H1 (cell line): Measurements from ENCODE around the gene ITPKA. TPM values are rescaled to one million over a fixed set of nuclear protein-coding genes. Genes with fewer than 3 reads are reported as not detected.

ENCODE experiments used
- CTCF ChIA-PET: fragments of 300-600 bp; sonication (Branson Sonifier 250); formaldehyde crosslinking; loops from one replicate; lab custom pipeline; 2021; ENCODE audit not compliant: partially characterized antibody; lab: Charles Lee
- POLR2A ChIA-PET: fragments of 300-600 bp; sonication (Branson Sonifier 250); formaldehyde crosslinking; loops from one replicate; lab custom pipeline; 2021; ENCODE audit warnings: inconsistent platforms; ENCODE audit not compliant: partially characterized antibody; lab: Charles Lee
- DNase-seq, 2 experiments: peaks; one replicate each; pipeline versions ENCODE4 v3.0.0 to v3.0.0-alpha.2; 2010 to 2022; ENCODE audit warnings: low spot score in 2 of 2, low read depth in 1 of 2, mixed read lengths in 1 of 2
- FAIRE-seq: peaks from 2 replicates; lab custom pipeline; 2011; peaks lifted over from hg19 to GRCh38; lab: Jason Lieb, UNC
- H2AFZ ChIP-seq: 2 replicates; pipeline ENCODE4 v1.8.1; 2012; ENCODE audit warnings: low read length, inconsistent platforms
- H2AK5ac ChIP-seq: 2 replicates; pipeline ENCODE4 v1.6.1; 2013; ENCODE audit warnings: low read depth, low read length
- H2BK120ac ChIP-seq: replicated peaks from 2 replicates; pipeline ENCODE3; 2013; ENCODE audit warnings: low read depth, low read length, inconsistent platforms
- H2BK12ac ChIP-seq: 2 replicates; pipeline ENCODE4 v1.6.1; 2013; ENCODE audit warnings: low read depth, low read length
- H2BK15ac ChIP-seq: 2 replicates; pipeline ENCODE4 v1.6.1; 2013; ENCODE audit warnings: low read length
- H2BK20ac ChIP-seq: 2 replicates; pipeline ENCODE4 v1.6.1; 2013; ENCODE audit warnings: low read length
- H2BK5ac ChIP-seq: 2 replicates; pipeline ENCODE4 v1.6.1; 2013; ENCODE audit warnings: low read depth, low read length
- H3K14ac ChIP-seq: 2 replicates; pipeline ENCODE4 v1.6.1; 2013; ENCODE audit warnings: inconsistent platforms; ENCODE audit not compliant: insufficient read length
- H3K18ac ChIP-seq: 2 replicates; pipeline ENCODE4 v1.6.1; 2013; ENCODE audit warnings: low read length; ENCODE audit errors: extremely low read depth
- H3K23ac ChIP-seq: 2 replicates; pipeline ENCODE4 v1.6.1; 2013; ENCODE audit warnings: inconsistent platforms; ENCODE audit not compliant: insufficient read length
- H3K23me2 ChIP-seq: 2 replicates; pipeline ENCODE4 v1.6.1; 2013; ENCODE audit warnings: low read depth, low read length
- H3K27ac ChIP-seq: 2 replicates; pipeline ENCODE4 v1.6.1; 2011; ENCODE audit warnings: low read depth, low read length, inconsistent platforms
- H3K27me3 ChIP-seq, 4 experiments: replicated peaks in 1 of 4; 1 replicate in 1 of 4; 2 replicates in 3 of 4; pipeline versions ENCODE4 v1.6.1 to v1.8.1; 2011 to 2013; ENCODE audit warnings: low read length in 3 of 4, mild to moderate bottlenecking in 3 of 4, inconsistent platforms in 2 of 4, mixed read lengths in 2 of 4, moderate library complexity in 1 of 4; ENCODE audit not compliant: control insufficient read depth in 3 of 4, insufficient read depth in 3 of 4; ENCODE audit errors: extremely low read depth in 1 of 4
- H3K36me3 ChIP-seq, 4 experiments: 2 replicates each; pipeline versions ENCODE4 v1.6.1 to v1.8.1; 2011 to 2013; ENCODE audit warnings: mild to moderate bottlenecking in 4 of 4, low read length in 3 of 4, moderate library complexity in 2 of 4, control low read depth in 1 of 4, inconsistent platforms in 1 of 4; ENCODE audit not compliant: insufficient read depth in 4 of 4, control insufficient read depth in 2 of 4
- H3K4ac ChIP-seq: replicated peaks from 2 replicates; pipeline ENCODE3; 2013; ENCODE audit warnings: low read length, low read depth, mixed read lengths, inconsistent platforms; ENCODE audit not compliant: insufficient read length
- H3K4me1 ChIP-seq, 4 experiments: replicated peaks in 1 of 4; 1 replicate in 1 of 4; 2 replicates in 3 of 4; pipeline versions ENCODE4 v1.6.1 to v1.8.1; 2011 to 2013; ENCODE audit warnings: low read length in 3 of 4, inconsistent platforms in 2 of 4, mixed read lengths in 1 of 4; ENCODE audit not compliant: insufficient read depth in 4 of 4, control insufficient read depth in 3 of 4
- H3K4me2 ChIP-seq, 2 experiments: 2 replicates each; pipeline versions ENCODE4 v1.6.1 to v1.8.1; 2011 to 2013; ENCODE audit warnings: low read depth in 2 of 2, low read length in 2 of 2, control low read depth in 1 of 2, inconsistent platforms in 1 of 2, mild to moderate bottlenecking in 1 of 2; ENCODE audit not compliant: insufficient read depth in 1 of 2
- H3K4me3 ChIP-seq, 4 experiments: fragments of 200-600, 300-600 bp in 1 of 4; sonication (generic), shearing (Covaris generic), sonication (Bioruptor Twin) in 1 of 4; 2 replicates each; pipeline versions ENCODE4 v1.5.1 to v1.8.1; 2011 to 2016; ENCODE audit warnings: low read length in 4 of 4, low read depth in 3 of 4, control low read depth in 2 of 4, inconsistent platforms in 2 of 4, mild to moderate bottlenecking in 2 of 4, mixed read lengths in 1 of 4, moderate library complexity in 1 of 4; ENCODE audit not compliant: insufficient read depth in 2 of 4; ENCODE audit errors: extremely low read depth in 1 of 4
- H3K56ac ChIP-seq: replicated peaks from 2 replicates; pipeline ENCODE3; 2013; ENCODE audit warnings: low read depth, mild to moderate bottlenecking, mixed read lengths, low read length, inconsistent platforms; ENCODE audit not compliant: insufficient read length
- H3K79me1 ChIP-seq: 2 replicates; pipeline ENCODE4 v1.6.1; 2013; ENCODE audit warnings: low read depth, low read length, control low read depth
- H3K79me2 ChIP-seq, 2 experiments: 2 replicates each; pipeline versions ENCODE4 v1.6.1 to v1.8.1; 2012 to 2013; ENCODE audit warnings: low read length in 2 of 2, mild to moderate bottlenecking in 2 of 2, inconsistent platforms in 1 of 2; ENCODE audit not compliant: insufficient read depth in 2 of 2, control insufficient read depth in 1 of 2
- H3K9ac ChIP-seq, 4 experiments: replicated peaks in 1 of 4; 1 replicate in 1 of 4; 2 replicates in 3 of 4; pipeline versions ENCODE4 v1.6.1 to v1.8.1; 2011 to 2013; ENCODE audit warnings: low read depth in 3 of 4, low read length in 3 of 4, control low read depth in 2 of 4, mild to moderate bottlenecking in 2 of 4, moderate library complexity in 2 of 4, inconsistent platforms in 1 of 4; ENCODE audit errors: extremely low read depth in 1 of 4
- H3K9me3 ChIP-seq, 2 experiments: 2 replicates each; pipeline versions ENCODE4 v1.6.1 to v1.8.1; 2012 to 2013; ENCODE audit warnings: mild to moderate bottlenecking in 2 of 2, moderate library complexity in 2 of 2, control low read depth in 1 of 2, inconsistent platforms in 1 of 2, low read depth in 1 of 2, low read length in 1 of 2, mixed read lengths in 1 of 2; ENCODE audit not compliant: insufficient read depth in 2 of 2
- H4K20me1 ChIP-seq, 2 experiments: replicated peaks in 1 of 2; 2 replicates each; pipeline versions ENCODE3 to v1.8.1; 2011 to 2013; ENCODE audit warnings: inconsistent platforms in 2 of 2, low read length in 2 of 2, mild to moderate bottlenecking in 1 of 2; ENCODE audit not compliant: insufficient read depth in 2 of 2, control insufficient read depth in 1 of 2
- H4K5ac ChIP-seq: 2 replicates; pipeline ENCODE4 v1.6.1; 2013; ENCODE audit warnings: low read length, low read depth, mixed read lengths, inconsistent platforms; ENCODE audit not compliant: insufficient read length
- H4K8ac ChIP-seq: 2 replicates; pipeline ENCODE4 v1.8.0; 2013; ENCODE audit warnings: mild to moderate bottlenecking, moderate library complexity, low read length, inconsistent platforms; ENCODE audit not compliant: insufficient read depth; ENCODE audit errors: extremely low read depth
- H4K91ac ChIP-seq: replicated peaks from 2 replicates; pipeline ENCODE3; 2013; ENCODE audit warnings: low read length, mixed read lengths, inconsistent platforms; ENCODE audit not compliant: insufficient read length
- ATF3 ChIP-seq: IDR thresholded peaks from 2 replicates; pipeline ENCODE4 v1.6.1; 2011; ENCODE audit warnings: low read depth, mild to moderate bottlenecking, low read length; ENCODE audit not compliant: insufficient read depth
- HDAC2 ChIP-seq, 2 experiments: fragments of 300-600 bp in 1 of 2; sonication (generic) in 1 of 2; IDR thresholded peaks; 2 replicates each; pipeline ENCODE4 v1.6.1; 2011 to 2012; ENCODE audit warnings: low read depth in 2 of 2, low read length in 2 of 2, mild to moderate bottlenecking in 2 of 2, moderate library complexity in 2 of 2, borderline replicate concordance in 1 of 2, inconsistent platforms in 1 of 2
- MAX ChIP-seq: IDR thresholded peaks from 2 replicates; pipeline ENCODE4 v1.6.1; 2012; ENCODE audit warnings: inconsistent platforms
- SP1 ChIP-seq: IDR thresholded peaks from 2 replicates; pipeline ENCODE4 v1.6.1; 2011; ENCODE audit warnings: low read depth, low read length
- SRF ChIP-seq: IDR thresholded peaks from 2 replicates; pipeline ENCODE4 v1.6.1; 2011; ENCODE audit warnings: mild to moderate bottlenecking, low read depth, low read length, moderate library complexity
- TAF1 ChIP-seq: IDR thresholded peaks from 2 replicates; pipeline ENCODE4 v1.6.1; 2011; ENCODE audit warnings: mild to moderate bottlenecking, low read depth, low read length
- WGBS, 2 experiments: shearing (Covaris generic) in 1 of 2; methylation state at CpG; one replicate each; pipeline versions ENCODE4 v1.1.6 to v1.1.7; 2013 to 2015; ENCODE audit warnings: low lambda C conversion rate in 2 of 2, mixed read lengths in 2 of 2, inconsistent platforms in 1 of 2, low coverage in 1 of 2, missing lambda C conversion rate in 1 of 2; ENCODE audit not compliant: insufficient replicate concordance in 2 of 2, insufficient coverage in 1 of 2, insufficient read length in 1 of 2; ENCODE audit errors: extremely low coverage in 1 of 2, missing lambda C conversion rate in 1 of 2; 5-methylcytosine and 5-hydroxymethylcytosine counted together
- polyA plus RNA-seq, 7 experiments: library from polyadenylated mRNA; depleted of rRNA in 3 of 7; stranded (reverse) in 5 of 7; unstranded in 2 of 7; fragments of >200 nt in 5 of 7; fragments of 200-250 nt in 2 of 7; gene quantifications; 1 replicate in 5 of 7; 2 replicates in 1 of 7; 4 replicates in 1 of 7; pipeline versions ENCODE4 v1.2.1 to v1.2.3, GENCODE V29; 2011 to 2013; ENCODE audit warnings: missing spikeins in 2 of 7, mixed read lengths in 2 of 7
- total RNA-seq: library from RNA; stranded (reverse); fragmentation: NEBNext Ultra II Directional; extraction: Animal tissue kit (Norgen Biotek cat#: 25700); gene quantifications from 2 replicates; pipeline ENCODE4 v1.2.1, GENCODE V29; 2021

Gene ITPKA
- total and polyA plus RNA-seq, 2 of the 8 experiments (the other 6 are each of a cell fraction or from before 2014, with no cell fraction given): 0.39 to 0.99 TPM

- 83% methylated on average over 4 of the region's 4 CpGs; no CpG with 5 or more reads in 1 of the 2 experiments for WGBS, 2 experiments
- Histone ChIP-seq H3K4ac (no peak overlapping the region), H3K4me3 (no peak overlapping the region), H4K20me1 (peaks cover 0 to 6% of the 10 kb centered on the region in 2 experiments), H2AFZ (no peak overlapping the region), H4K8ac (no peak overlapping the region), H3K79me2 (no peaks in the 10 kb centered on the region), H3K23ac (no peak overlapping the region), H3K18ac (no peak overlapping the region), H3K27me3 (peaks cover 32 to 48% (median 45%) of the 10 kb centered on the region in 4 experiments), H3K23me2 (peaks cover 21% of the 10 kb centered on the region; the same call in 1 of the 2 replicates), H2BK5ac (no peak overlapping the region), H2BK20ac (no peak overlapping the region), H2BK12ac (no peak overlapping the region), H3K4me2 (no peak overlapping the region), H3K9ac (no peak overlapping the region), H3K14ac (no peak overlapping the region), H3K9me3 (no peaks in the 10 kb centered on the region), H2BK120ac (no peak overlapping the region), H4K5ac (no peak overlapping the region), H2BK15ac (no peak overlapping the region), H3K56ac (no peak overlapping the region), H3K79me1 (no peaks in the 10 kb centered on the region), H2AK5ac (no peak overlapping the region), H4K91ac (no peak overlapping the region), H3K4me1 (peaks cover 0 to 10% (median 6%) of the 10 kb centered on the region in 4 experiments; a peak in 6 of 7 replicates), H3K27ac (no peak overlapping the region), H3K36me3 (peaks cover 0 to 5% (median 0%) of the 10 kb centered on the region in 4 experiments; a peak in 1 of 8 replicates)
- DNase-seq (no peak), FAIRE-seq (no peak)
- ChIA-PET POLR2A (interaction anchor here (1.2 kb wide), 1 partner anchor 23 kb away, joined by 3 read pairs; the partner anchor contains the start of gene LTK), CTCF (interaction anchor here (0.8 to 0.9 kb wide), 2 partner anchors 17 to 25 kb away, joined by 3 read pairs; no protein-coding TSS in a partner anchor)
- TF ChIP-seq MAX: no peak
- no peak for TF ChIP-seq ATF3
- no peak for TF ChIP-seq SRF
- TF ChIP-seq HDAC2 (IDR thresholded peaks at IDR 0.05; ENCODE audit: borderline replicate concordance in 1 of 2, low read depth in 2 of 2, low read length in 2 of 2): no peak
- no peak for TF ChIP-seq SP1
- TF ChIP-seq TAF1: no peak
Observed at GRCh38 chr15:41490355-41490754, 3.3 kb upstream of the ITPKA start.
